GM23338 (cell line): Measurements from ENCODE around the gene KIAA1671. TPM values are rescaled to one million over a fixed set of nuclear protein-coding genes. Genes with fewer than 3 reads are reported as not detected.

Experiments used
- CREB1 ChIP-seq: fragments of 250-450 bp; sonication (Bioruptor Pico); IDR thresholded peaks from 2 replicates; pipeline ENCODE4 v1.5.0; 2020; ENCODE audit warnings: low read depth, mild to moderate bottlenecking, moderate library complexity
- EZH2 ChIP-seq: fragments of 200-600 bp; sonication (generic); IDR thresholded peaks from one replicate; pipeline ENCODE4 v1.8.0; 2017; ENCODE audit warnings: antibody characterized with exemption, mild to moderate bottlenecking, low read depth; ENCODE audit not compliant: unreplicated experiment
- EZH2phosphoT487 ChIP-seq: fragments of 200-600 bp; sonication (generic); IDR thresholded peaks from one replicate; pipeline ENCODE4 v1.8.1; 2018; ENCODE audit warnings: antibody characterized with exemption; ENCODE audit not compliant: unreplicated experiment
- NANOG ChIP-seq: IDR thresholded peaks from 2 replicates; pipeline ENCODE4 v1.6.1; 2016; ENCODE audit warnings: antibody characterized with exemption, borderline replicate concordance
- POLR2AphosphoS5 ChIP-seq: IDR thresholded peaks from 2 replicates; pipeline ENCODE4 v1.6.1; 2016; ENCODE audit warnings: antibody characterized with exemption, low read depth
- STAT1 ChIP-seq: IDR thresholded peaks from one replicate; pipeline ENCODE4 v1.6.1; 2016; ENCODE audit warnings: antibody characterized with exemption; ENCODE audit not compliant: unreplicated experiment
- ZNF331 ChIP-seq: fragments of 250-450 bp; sonication (Bioruptor Pico); IDR thresholded peaks from 2 replicates; pipeline ENCODE4 v1.5.0; 2020; ENCODE audit warnings: low read depth, mild to moderate bottlenecking, moderate library complexity
- polyA plus RNA-seq: library from polyadenylated mRNA; unstranded; fragments of >200 nt; fragmentation: Nextera tagmentation; extraction: Ambion mirVana; gene quantifications from 2 replicates; pipeline ENCODE4 v1.2.1, GENCODE V29; 2016
- total RNA-seq: library from RNA; depleted of rRNA; stranded (reverse); fragments of >200 nt; shearing (Covaris generic); gene quantifications from 2 replicates; pipeline ENCODE4 v1.2.3, GENCODE V29; 2014
- TF ChIP-seq, protein P1 (sequence below): fragments of 250-450 bp; sonication (Bioruptor Pico); IDR thresholded peaks from 2 replicates; pipeline ENCODE4 v1.5.0; 2020; ENCODE audit warnings: mild to moderate bottlenecking, moderate library complexity
- TF ChIP-seq, protein P2 (sequence below): IDR thresholded peaks from one replicate; pipeline ENCODE4 v1.6.1; 2018; ENCODE audit warnings: antibody characterized with exemption; ENCODE audit not compliant: unreplicated experiment
- TF ChIP-seq, protein P3 (sequence below): IDR thresholded peaks from 2 replicates; pipeline ENCODE4 v1.6.1; 2016; ENCODE audit warnings: antibody characterized with exemption
- TF ChIP-seq, protein P4 (sequence below), 2 experiments: fragments of 200-600 bp in 1 of 2; sonication (generic) in 1 of 2; conservative IDR thresholded peaks; 2 replicates each; pipeline versions ENCODE4 v1.5.1 to v1.6.1; 2016 to 2017; ENCODE audit warnings: antibody characterized with exemption in 2 of 2, low read depth in 2 of 2, mild to moderate bottlenecking in 2 of 2, moderate library complexity in 1 of 2

Gene KIAA1671
- total and polyA plus RNA-seq, 2 experiments from 2014 or later: 6.1 to 27.2 TPM

DNA sequence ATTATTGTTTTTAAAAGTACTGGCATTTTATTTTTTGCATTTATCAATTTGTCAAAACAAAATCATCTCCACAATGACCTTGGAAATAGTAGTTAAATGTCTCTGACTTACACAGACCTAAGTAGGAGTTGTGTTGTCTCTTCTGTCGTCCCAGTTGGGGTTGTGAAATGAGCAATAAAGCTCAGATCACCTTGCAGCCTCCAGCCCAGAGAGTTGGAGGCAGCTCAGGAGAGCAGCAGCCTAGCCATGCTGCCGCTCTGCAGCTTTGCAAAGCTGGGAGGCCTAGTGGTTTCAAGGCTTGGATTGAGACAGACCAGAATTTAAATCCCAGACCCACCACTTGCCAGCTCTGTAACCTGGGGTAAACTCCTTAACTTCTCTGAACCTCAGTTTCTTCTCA is 181.9 kb downstream of the KIAA1671 start (continued):
- TF ChIP-seq, protein P1, sequence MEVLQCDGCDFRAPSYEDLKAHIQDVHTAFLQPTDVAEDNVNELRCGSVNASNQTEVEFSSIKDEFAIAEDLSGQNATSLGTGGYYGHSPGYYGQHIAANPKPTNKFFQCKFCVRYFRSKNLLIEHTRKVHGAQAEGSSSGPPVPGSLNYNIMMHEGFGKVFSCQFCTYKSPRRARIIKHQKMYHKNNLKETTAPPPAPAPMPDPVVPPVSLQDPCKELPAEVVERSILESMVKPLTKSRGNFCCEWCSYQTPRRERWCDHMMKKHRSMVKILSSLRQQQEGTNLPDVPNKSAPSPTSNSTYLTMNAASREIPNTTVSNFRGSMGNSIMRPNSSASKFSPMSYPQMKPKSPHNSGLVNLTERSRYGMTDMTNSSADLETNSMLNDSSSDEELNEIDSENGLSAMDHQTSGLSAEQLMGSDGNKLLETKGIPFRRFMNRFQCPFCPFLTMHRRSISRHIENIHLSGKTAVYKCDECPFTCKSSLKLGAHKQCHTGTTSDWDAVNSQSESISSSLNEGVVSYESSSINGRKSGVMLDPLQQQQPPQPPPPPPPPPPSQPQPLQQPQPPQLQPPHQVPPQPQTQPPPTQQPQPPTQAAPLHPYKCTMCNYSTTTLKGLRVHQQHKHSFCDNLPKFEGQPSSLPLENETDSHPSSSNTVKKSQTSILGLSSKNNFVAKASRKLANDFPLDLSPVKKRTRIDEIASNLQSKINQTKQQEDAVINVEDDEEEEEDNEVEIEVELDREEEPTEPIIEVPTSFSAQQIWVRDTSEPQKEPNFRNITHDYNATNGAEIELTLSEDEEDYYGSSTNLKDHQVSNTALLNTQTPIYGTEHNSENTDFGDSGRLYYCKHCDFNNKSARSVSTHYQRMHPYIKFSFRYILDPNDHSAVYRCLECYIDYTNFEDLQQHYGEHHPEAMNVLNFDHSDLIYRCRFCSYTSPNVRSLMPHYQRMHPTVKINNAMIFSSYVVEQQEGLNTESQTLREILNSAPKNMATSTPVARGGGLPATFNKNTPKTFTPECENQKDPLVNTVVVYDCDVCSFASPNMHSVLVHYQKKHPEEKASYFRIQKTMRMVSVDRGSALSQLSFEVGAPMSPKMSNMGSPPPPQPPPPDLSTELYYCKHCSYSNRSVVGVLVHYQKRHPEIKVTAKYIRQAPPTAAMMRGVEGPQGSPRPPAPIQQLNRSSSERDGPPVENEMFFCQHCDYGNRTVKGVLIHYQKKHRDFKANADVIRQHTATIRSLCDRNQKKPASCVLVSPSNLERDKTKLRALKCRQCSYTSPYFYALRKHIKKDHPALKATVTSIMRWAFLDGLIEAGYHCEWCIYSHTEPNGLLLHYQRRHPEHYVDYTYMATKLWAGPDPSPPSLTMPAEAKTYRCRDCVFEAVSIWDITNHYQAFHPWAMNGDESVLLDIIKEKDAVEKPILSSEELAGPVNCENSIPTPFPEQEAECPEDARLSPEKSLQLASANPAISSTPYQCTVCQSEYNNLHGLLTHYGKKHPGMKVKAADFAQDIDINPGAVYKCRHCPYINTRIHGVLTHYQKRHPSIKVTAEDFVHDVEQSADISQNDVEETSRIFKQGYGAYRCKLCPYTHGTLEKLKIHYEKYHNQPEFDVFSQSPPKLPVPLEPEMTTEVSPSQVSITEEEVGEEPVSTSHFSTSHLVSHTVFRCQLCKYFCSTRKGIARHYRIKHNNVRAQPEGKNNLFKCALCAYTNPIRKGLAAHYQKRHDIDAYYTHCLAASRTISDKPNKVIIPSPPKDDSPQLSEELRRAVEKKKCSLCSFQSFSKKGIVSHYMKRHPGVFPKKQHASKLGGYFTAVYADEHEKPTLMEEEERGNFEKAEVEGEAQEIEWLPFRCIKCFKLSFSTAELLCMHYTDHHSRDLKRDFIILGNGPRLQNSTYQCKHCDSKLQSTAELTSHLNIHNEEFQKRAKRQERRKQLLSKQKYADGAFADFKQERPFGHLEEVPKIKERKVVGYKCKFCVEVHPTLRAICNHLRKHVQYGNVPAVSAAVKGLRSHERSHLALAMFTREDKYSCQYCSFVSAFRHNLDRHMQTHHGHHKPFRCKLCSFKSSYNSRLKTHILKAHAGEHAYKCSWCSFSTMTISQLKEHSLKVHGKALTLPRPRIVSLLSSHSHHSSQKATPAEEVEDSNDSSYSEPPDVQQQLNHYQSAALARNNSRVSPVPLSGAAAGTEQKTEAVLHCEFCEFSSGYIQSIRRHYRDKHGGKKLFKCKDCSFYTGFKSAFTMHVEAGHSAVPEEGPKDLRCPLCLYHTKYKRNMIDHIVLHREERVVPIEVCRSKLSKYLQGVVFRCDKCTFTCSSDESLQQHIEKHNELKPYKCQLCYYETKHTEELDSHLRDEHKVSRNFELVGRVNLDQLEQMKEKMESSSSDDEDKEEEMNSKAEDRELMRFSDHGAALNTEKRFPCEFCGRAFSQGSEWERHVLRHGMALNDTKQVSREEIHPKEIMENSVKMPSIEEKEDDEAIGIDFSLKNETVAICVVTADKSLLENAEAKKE (CRISPR knock-in tag): no peak
- TF ChIP-seq, protein P2, sequence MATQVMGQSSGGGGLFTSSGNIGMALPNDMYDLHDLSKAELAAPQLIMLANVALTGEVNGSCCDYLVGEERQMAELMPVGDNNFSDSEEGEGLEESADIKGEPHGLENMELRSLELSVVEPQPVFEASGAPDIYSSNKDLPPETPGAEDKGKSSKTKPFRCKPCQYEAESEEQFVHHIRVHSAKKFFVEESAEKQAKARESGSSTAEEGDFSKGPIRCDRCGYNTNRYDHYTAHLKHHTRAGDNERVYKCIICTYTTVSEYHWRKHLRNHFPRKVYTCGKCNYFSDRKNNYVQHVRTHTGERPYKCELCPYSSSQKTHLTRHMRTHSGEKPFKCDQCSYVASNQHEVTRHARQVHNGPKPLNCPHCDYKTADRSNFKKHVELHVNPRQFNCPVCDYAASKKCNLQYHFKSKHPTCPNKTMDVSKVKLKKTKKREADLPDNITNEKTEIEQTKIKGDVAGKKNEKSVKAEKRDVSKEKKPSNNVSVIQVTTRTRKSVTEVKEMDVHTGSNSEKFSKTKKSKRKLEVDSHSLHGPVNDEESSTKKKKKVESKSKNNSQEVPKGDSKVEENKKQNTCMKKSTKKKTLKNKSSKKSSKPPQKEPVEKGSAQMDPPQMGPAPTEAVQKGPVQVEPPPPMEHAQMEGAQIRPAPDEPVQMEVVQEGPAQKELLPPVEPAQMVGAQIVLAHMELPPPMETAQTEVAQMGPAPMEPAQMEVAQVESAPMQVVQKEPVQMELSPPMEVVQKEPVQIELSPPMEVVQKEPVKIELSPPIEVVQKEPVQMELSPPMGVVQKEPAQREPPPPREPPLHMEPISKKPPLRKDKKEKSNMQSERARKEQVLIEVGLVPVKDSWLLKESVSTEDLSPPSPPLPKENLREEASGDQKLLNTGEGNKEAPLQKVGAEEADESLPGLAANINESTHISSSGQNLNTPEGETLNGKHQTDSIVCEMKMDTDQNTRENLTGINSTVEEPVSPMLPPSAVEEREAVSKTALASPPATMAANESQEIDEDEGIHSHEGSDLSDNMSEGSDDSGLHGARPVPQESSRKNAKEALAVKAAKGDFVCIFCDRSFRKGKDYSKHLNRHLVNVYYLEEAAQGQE: no peak
- TF ChIP-seq EZH2 (no peak), CREB1 (CRISPR knock-in tag) (no peak), ZNF331 (CRISPR knock-in tag) (no peak), STAT1 (no peak), POLR2AphosphoS5 (no peak), NANOG (no peak), EZH2phosphoT487 (no peak)
- TF ChIP-seq, protein P3, sequence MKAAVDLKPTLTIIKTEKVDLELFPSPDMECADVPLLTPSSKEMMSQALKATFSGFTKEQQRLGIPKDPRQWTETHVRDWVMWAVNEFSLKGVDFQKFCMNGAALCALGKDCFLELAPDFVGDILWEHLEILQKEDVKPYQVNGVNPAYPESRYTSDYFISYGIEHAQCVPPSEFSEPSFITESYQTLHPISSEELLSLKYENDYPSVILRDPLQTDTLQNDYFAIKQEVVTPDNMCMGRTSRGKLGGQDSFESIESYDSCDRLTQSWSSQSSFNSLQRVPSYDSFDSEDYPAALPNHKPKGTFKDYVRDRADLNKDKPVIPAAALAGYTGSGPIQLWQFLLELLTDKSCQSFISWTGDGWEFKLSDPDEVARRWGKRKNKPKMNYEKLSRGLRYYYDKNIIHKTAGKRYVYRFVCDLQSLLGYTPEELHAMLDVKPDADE: no peak
- TF ChIP-seq, protein P4, sequence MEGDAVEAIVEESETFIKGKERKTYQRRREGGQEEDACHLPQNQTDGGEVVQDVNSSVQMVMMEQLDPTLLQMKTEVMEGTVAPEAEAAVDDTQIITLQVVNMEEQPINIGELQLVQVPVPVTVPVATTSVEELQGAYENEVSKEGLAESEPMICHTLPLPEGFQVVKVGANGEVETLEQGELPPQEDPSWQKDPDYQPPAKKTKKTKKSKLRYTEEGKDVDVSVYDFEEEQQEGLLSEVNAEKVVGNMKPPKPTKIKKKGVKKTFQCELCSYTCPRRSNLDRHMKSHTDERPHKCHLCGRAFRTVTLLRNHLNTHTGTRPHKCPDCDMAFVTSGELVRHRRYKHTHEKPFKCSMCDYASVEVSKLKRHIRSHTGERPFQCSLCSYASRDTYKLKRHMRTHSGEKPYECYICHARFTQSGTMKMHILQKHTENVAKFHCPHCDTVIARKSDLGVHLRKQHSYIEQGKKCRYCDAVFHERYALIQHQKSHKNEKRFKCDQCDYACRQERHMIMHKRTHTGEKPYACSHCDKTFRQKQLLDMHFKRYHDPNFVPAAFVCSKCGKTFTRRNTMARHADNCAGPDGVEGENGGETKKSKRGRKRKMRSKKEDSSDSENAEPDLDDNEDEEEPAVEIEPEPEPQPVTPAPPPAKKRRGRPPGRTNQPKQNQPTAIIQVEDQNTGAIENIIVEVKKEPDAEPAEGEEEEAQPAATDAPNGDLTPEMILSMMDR (conservative IDR thresholded peaks at IDR 0.05; ENCODE audit: low read depth in 2 of 2): no peak
